OCI-LY1 (cell line): ENCODE measurements around the gene ITGB7.

Source experiments
- CTCF ChIP-seq: fragments of 200-600 bp; sonication (generic), shearing (Covaris generic); IDR thresholded peaks from 2 replicates; pipeline ENCODE4 v1.5.1; 2017; ENCODE audit warnings: mild to moderate bottlenecking, antibody characterized with exemption, low read length, moderate library complexity, mixed read lengths
- EZH2 ChIP-seq: fragments of 200-600 bp; sonication (generic), shearing (Covaris generic); IDR thresholded peaks from 2 replicates; pipeline ENCODE4 v1.8.0; 2017; ENCODE audit warnings: borderline replicate concordance, mixed run types, mild to moderate bottlenecking, antibody characterized with exemption, low read length, moderate library complexity, mixed read lengths

GRCh38 chr12:53208877-53209463 lies 1.9 kb upstream of the ITGB7 start:
- TF ChIP-seq CTCF (no peak), EZH2 (no peak)
